Measurements from ENCODE around the gene BNIP3.
"Not testable (repeated sequence)": the region's sequence is repeated elsewhere in the genome, so short reads cannot be mapped to it uniquely, and the experiment has no call there.

The BNIP3 gene

GRCh38 chr10:131991726-131992125 lies 10.0 kb upstream of the BNIP3 start:
- no peaks in the 10 kb centered on the region for H3K27me3 ChIP-seq (ENCODE audit: insufficient read depth, poor library complexity, severe bottlenecking)
- DNase-seq (ENCODE audit: low read depth in 1 of 2, low spot score in 1 of 2), result no peak
- no peak overlapping the region for H3K4me3 ChIP-seq (replicated peaks; ENCODE audit: insufficient read depth, low read length)
- TF ChIP-seq SPI1 (IDR thresholded peaks at IDR 0.05; ENCODE audit: borderline replicate concordance, low read depth), result no peak
- no peak for TF ChIP-seq CTCF (IDR thresholded peaks at IDR 0.05; ENCODE audit: insufficient read depth, low read length)
- TF ChIP-seq GABPA (IDR thresholded peaks at IDR 0.05; ENCODE audit: low read depth), result no peak
- H3K27ac ChIP-seq (replicated peaks), result no peak overlapping the region

GRCh38 chr10:131987786-131988185 lies 6.1 kb upstream of the BNIP3 start:
- H3K4me3 ChIP-seq (replicated peaks; ENCODE audit: insufficient read depth, low read length); H3K27ac ChIP-seq (replicated peaks); H3K27me3 ChIP-seq (ENCODE audit: insufficient read depth, poor library complexity, severe bottlenecking); DNase-seq (ENCODE audit: low read depth in 1 of 2, low spot score in 1 of 2): not testable (repeated sequence)

- H3K4me3 ChIP-seq (replicated peaks; ENCODE audit: insufficient read depth, low read length); H3K27me3 ChIP-seq (ENCODE audit: insufficient read depth, poor library complexity, severe bottlenecking); H3K27ac ChIP-seq (replicated peaks); DNase-seq (ENCODE audit: low read depth in 1 of 2, low spot score in 1 of 2): not testable (repeated sequence)
Measured at GRCh38 chr10:131987301-131987700, 5.6 kb upstream of the BNIP3 start.

- not testable (repeated sequence) for H3K4me3 ChIP-seq (replicated peaks; ENCODE audit: insufficient read depth, low read length); H3K27ac ChIP-seq (replicated peaks); H3K27me3 ChIP-seq (ENCODE audit: insufficient read depth, poor library complexity, severe bottlenecking); DNase-seq (ENCODE audit: low read depth in 1 of 2, low spot score in 1 of 2)
Measured at GRCh38 chr10:131986851-131987250, 5.1 kb upstream of the BNIP3 start.

- TF ChIP-seq REST (IDR thresholded peaks at IDR 0.05; ENCODE audit: insufficient replicate concordance, low read depth) (no peak), POLR2AphosphoS5 (IDR thresholded peaks at IDR 0.05; ENCODE audit: low read depth) (no peak), CTCF (IDR thresholded peaks at IDR 0.05; ENCODE audit: insufficient read depth, low read length) (no peak), GABPA (IDR thresholded peaks at IDR 0.05; ENCODE audit: low read depth) (no peak), SPI1 (IDR thresholded peaks at IDR 0.05; ENCODE audit: borderline replicate concordance, low read depth) (no peak)
- Histone ChIP-seq H3K27me3 (ENCODE audit: insufficient read depth, poor library complexity, severe bottlenecking) (no peaks in the 10 kb centered on the region), H3K27ac (replicated peaks) (no peak overlapping the region), H3K4me3 (replicated peaks; ENCODE audit: insufficient read depth, low read length) (no peak overlapping the region)
- no peak for DNase-seq (ENCODE audit: low read depth in 1 of 2, low spot score in 1 of 2)
Measured at GRCh38 chr10:131983780-131984179, 2.1 kb upstream of the BNIP3 start.

GRCh38 chr10:131982796-131983195 lies 1.1 kb upstream of the BNIP3 start:
- no peak for TF ChIP-seq REST (IDR thresholded peaks at IDR 0.05; ENCODE audit: insufficient replicate concordance, low read depth)
- TF ChIP-seq CTCF (IDR thresholded peaks at IDR 0.05; ENCODE audit: insufficient read depth, low read length), result no peak
- no peak for TF ChIP-seq POLR2AphosphoS5 (IDR thresholded peaks at IDR 0.05; ENCODE audit: low read depth)
- no peak for TF ChIP-seq GABPA (IDR thresholded peaks at IDR 0.05; ENCODE audit: low read depth)
- no peak for TF ChIP-seq SPI1 (IDR thresholded peaks at IDR 0.05; ENCODE audit: borderline replicate concordance, low read depth)
- Histone ChIP-seq H3K27ac (replicated peaks) (no peak overlapping the region), H3K27me3 (ENCODE audit: insufficient read depth, poor library complexity, severe bottlenecking) (no peaks in the 10 kb centered on the region), H3K4me3 (replicated peaks; ENCODE audit: insufficient read depth, low read length) (peak overlapping the region; percentile 91; the same call in 1 of the 2 replicates)
- DNase-seq (ENCODE audit: low read depth in 1 of 2, low spot score in 1 of 2), result no peak
